Measurements from ENCODE around the gene TRPM8.

GRCh38 chr2:233996461-233996860, 79.3 kb downstream of the TRPM8 start:
- TF ChIP-seq EZH2 (IDR thresholded peaks at IDR 0.05) (no peak), POLR2AphosphoS5 (IDR thresholded peaks at IDR 0.05; ENCODE audit: borderline replicate concordance, low read depth, low read length) (no peak), FOXP2 (optimal IDR thresholded peaks at IDR 0.05; ENCODE audit: control extremely low read depth, extremely low read length, insufficient read depth) (peak; percentile 44)
